Osteoblast (primary cell): ENCODE results near the gene PPRC1. TPM values are rescaled to one million over a fixed set of nuclear protein-coding genes. Genes with fewer than 3 reads are reported as not detected.
A peak's percentile ranks its signal among the peaks of the same experiment; 100 is the strongest.

Source experiments
- DNase-seq: peaks from one replicate; pipeline ENCODE4 v3.0.0; 2011; ENCODE audit warnings: low spot score, mixed read lengths; ENCODE audit not compliant: insufficient read length; ENCODE audit errors: missing footprints
- H2AFZ ChIP-seq: 2 replicates; pipeline ENCODE4 v1.6.0; 2011; ENCODE audit warnings: mild to moderate bottlenecking, low read length
- H3K27ac ChIP-seq: 2 replicates; pipeline ENCODE4 v1.5.1; 2011; ENCODE audit warnings: mild to moderate bottlenecking, low read depth, low read length, moderate library complexity
- H3K27me3 ChIP-seq: 2 replicates; pipeline ENCODE4 v1.6.0; 2012; ENCODE audit warnings: mild to moderate bottlenecking, control low read depth, inconsistent platforms, low read length, moderate library complexity; ENCODE audit not compliant: insufficient read depth
- H3K36me3 ChIP-seq: 2 replicates; pipeline ENCODE4 v1.5.1; 2011; ENCODE audit warnings: mild to moderate bottlenecking, low read length, control low read depth, moderate library complexity; ENCODE audit not compliant: insufficient read depth
- H3K4me1 ChIP-seq: 2 replicates; pipeline ENCODE4 v1.5.1; 2011; ENCODE audit warnings: mild to moderate bottlenecking, low read length, control low read depth, moderate library complexity; ENCODE audit not compliant: insufficient read depth
- H3K4me2 ChIP-seq: 2 replicates; pipeline ENCODE4 v1.6.0; 2011; ENCODE audit warnings: mild to moderate bottlenecking, low read length; ENCODE audit not compliant: insufficient read depth
- H3K4me3 ChIP-seq: fragments of 200-600 bp; sonication (generic); 3 replicates; pipeline ENCODE4 v1.5.1; 2012; ENCODE audit warnings: mild to moderate bottlenecking, low read length, inconsistent platforms; ENCODE audit not compliant: insufficient read depth
- H3K79me2 ChIP-seq: 2 replicates; pipeline ENCODE4 v1.6.0; 2012; ENCODE audit warnings: mild to moderate bottlenecking, low read length, control low read depth, inconsistent platforms; ENCODE audit not compliant: insufficient read depth
- H3K9me3 ChIP-seq: 2 replicates; pipeline ENCODE4 v1.5.1; 2011; ENCODE audit warnings: low read depth, low read length, control low read depth
- H4K20me1 ChIP-seq: 2 replicates; pipeline ENCODE4 v1.6.0; 2012; ENCODE audit warnings: mild to moderate bottlenecking, low read length, control low read depth; ENCODE audit not compliant: insufficient read depth
- CTCF ChIP-seq: IDR thresholded peaks from 2 replicates; pipeline ENCODE4 v1.5.1; 2011; ENCODE audit warnings: mild to moderate bottlenecking, low read depth, low read length, moderate library complexity; ENCODE audit errors: extremely low read depth
- total RNA-seq: library from RNA; depleted of rRNA; stranded (reverse); fragments of >200 nt; gene quantifications from 2 replicates; pipeline ENCODE4 v1.2.3, GENCODE V29; 2012

The PPRC1 gene
- total RNA-seq, 1 donor, result 17.7 TPM

- no peak overlapping the region for H3K4me3 ChIP-seq
- no peak overlapping the region for H3K27ac ChIP-seq
- no peaks in the 10 kb centered on the region for H3K79me2 ChIP-seq
- peaks cover 6% of the 10 kb centered on the region for H3K4me1 ChIP-seq
- peaks cover 4% of the 10 kb centered on the region for H3K36me3 ChIP-seq
- peaks cover 6% of the 10 kb centered on the region for H4K20me1 ChIP-seq
- H2AFZ ChIP-seq, result no peak overlapping the region
- peak; percentile 68 for DNase-seq
- H3K9me3 ChIP-seq, result no peaks in the 10 kb centered on the region
- no peak overlapping the region for H3K4me2 ChIP-seq
- no peak for TF ChIP-seq CTCF
- no peaks in the 10 kb centered on the region for H3K27me3 ChIP-seq
These were observed 30.4 kb upstream of the PPRC1 start for GRCh38 chr10:102102421-102102820.

GRCh38 chr10:102106998-102107397, 25.8 kb upstream of the PPRC1 start:
- Histone ChIP-seq H3K4me1 (peaks cover 6% of the 10 kb centered on the region), H3K36me3 (peaks cover 46% of the 10 kb centered on the region), H3K9me3 (no peaks in the 10 kb centered on the region), H3K4me3 (no peak overlapping the region), H4K20me1 (peaks cover 38% of the 10 kb centered on the region), H3K27ac (no peak overlapping the region), H2AFZ (no peak overlapping the region), H3K4me2 (no peak overlapping the region), H3K79me2 (peaks cover 19% of the 10 kb centered on the region), H3K27me3 (no peaks in the 10 kb centered on the region)
- peak; percentile 22 for DNase-seq
- no peak for TF ChIP-seq CTCF

GRCh38 chr10:102109166-102110116, 23.4 kb upstream of the PPRC1 start:
- H2AFZ ChIP-seq, result no peak overlapping the region
- no peaks in the 10 kb centered on the region for H3K9me3 ChIP-seq
- H3K79me2 ChIP-seq, result peaks cover 43% of the 10 kb centered on the region
- H4K20me1 ChIP-seq, result peaks cover 60% of the 10 kb centered on the region
- H3K4me1 ChIP-seq, result peaks cover 14% of the 10 kb centered on the region
- no peak overlapping the region for H3K4me3 ChIP-seq
- H3K27ac ChIP-seq, result no peak overlapping the region
- H3K36me3 ChIP-seq, result peaks cover 46% of the 10 kb centered on the region
- H3K4me2 ChIP-seq, result no peak overlapping the region
- no peak for TF ChIP-seq CTCF
- DNase-seq, result no peak
- H3K27me3 ChIP-seq, result no peaks in the 10 kb centered on the region

- H3K4me3 ChIP-seq, result no peak overlapping the region
- H3K9me3 ChIP-seq, result no peaks in the 10 kb centered on the region
- no peaks in the 10 kb centered on the region for H3K27me3 ChIP-seq
- H3K36me3 ChIP-seq, result peaks cover 46% of the 10 kb centered on the region
- peaks cover 60% of the 10 kb centered on the region for H4K20me1 ChIP-seq
- H3K4me1 ChIP-seq, result peaks cover 25% of the 10 kb centered on the region
- no peak overlapping the region for H3K27ac ChIP-seq
- H3K4me2 ChIP-seq, result no peak overlapping the region
- peak; percentile 65 for DNase-seq
- no peak overlapping the region for H2AFZ ChIP-seq
- peaks cover 58% of the 10 kb centered on the region for H3K79me2 ChIP-seq
- TF ChIP-seq CTCF, result no peak
These were observed 21.6 kb upstream of the PPRC1 start for GRCh38 chr10:102111276-102111675.
